BLaER1 treated with 17β-estradiol and CSF1 and Interleukin-3, amounts not matched to agents 10 nM and 100 nM (cell line): Measurements from ENCODE around the gene TGM3.
A peak's percentile ranks its signal among the peaks of the same experiment; 100 is the strongest.

Experiments used
- H3K27ac ChIP-seq, 11 experiments: shearing (Covaris generic); formaldehyde crosslinking; 2 replicates each; pipeline ENCODE4 v1.8.1; 2022
- H3K27me3 ChIP-seq, 11 experiments: shearing (Covaris generic); formaldehyde crosslinking; 2 replicates each; pipeline ENCODE4 v1.8.1; 2022
- H3K36me3 ChIP-seq, 11 experiments: shearing (Covaris generic); formaldehyde crosslinking; 2 replicates each; pipeline ENCODE4 v1.8.1; 2022
- H3K4me1 ChIP-seq, 10 experiments: shearing (Covaris generic); formaldehyde crosslinking; 2 replicates each; pipeline ENCODE4 v1.8.1; 2022
- H3K4me2 ChIP-seq, 11 experiments: shearing (Covaris generic); formaldehyde crosslinking; 2 replicates each; pipeline ENCODE4 v1.8.1; 2022
- H3K4me3 ChIP-seq, 10 experiments: shearing (Covaris generic); formaldehyde crosslinking; 2 replicates each; pipeline ENCODE4 v1.8.1; 2022
- H3K9ac ChIP-seq, 11 experiments: shearing (Covaris generic); formaldehyde crosslinking; 2 replicates each; pipeline ENCODE4 v1.8.1; 2022
- H3K9me3 ChIP-seq, 11 experiments: shearing (Covaris generic); formaldehyde crosslinking; replicated peaks in 1 of 11; 2 replicates each; pipeline ENCODE4 v1.8.1; 2022
- H4K20me1 ChIP-seq, 11 experiments: shearing (Covaris generic); formaldehyde crosslinking; 2 replicates each; pipeline ENCODE4 v1.8.1; 2022
- Cebpa-rat ChIP-seq, 11 experiments: shearing (Covaris generic); IDR thresholded peaks; 2 replicates each; pipeline ENCODE4 v1.8.1; 2022

Gene TGM3

DNA sequence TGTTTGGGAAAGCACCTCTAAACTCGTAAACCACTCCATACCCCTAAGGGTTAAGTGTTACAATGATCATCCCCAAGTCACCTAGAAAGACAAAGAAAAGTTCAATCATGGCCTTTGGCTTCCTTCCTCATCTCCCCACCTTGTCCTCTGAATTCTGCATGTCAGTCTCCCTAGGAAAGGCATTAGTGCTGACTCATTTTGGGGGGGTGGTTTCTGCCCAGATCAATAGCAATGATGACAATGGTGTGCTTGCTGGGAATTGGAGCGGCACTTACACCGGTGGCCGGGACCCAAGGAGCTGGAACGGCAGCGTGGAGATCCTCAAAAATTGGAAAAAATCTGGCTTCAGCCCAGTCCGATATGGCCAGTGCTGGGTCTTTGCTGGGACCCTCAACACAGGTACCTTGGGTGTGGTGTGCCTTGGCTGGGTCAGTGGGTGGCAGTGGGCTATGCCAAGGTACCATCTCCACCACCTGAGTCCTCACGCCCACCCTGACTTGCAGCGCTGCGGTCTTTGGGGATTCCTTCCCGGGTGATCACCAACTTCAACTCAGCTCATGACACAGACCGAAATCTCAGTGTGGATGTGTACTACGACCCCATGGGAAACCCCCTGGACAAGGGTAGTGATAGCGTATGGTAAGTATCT lies 21.2 kb downstream of the TGM3 start:
- Histone ChIP-seq H3K4me3 (no peak overlapping the region), H3K4me2 (peak overlapping the region in 2 of 11 experiments; percentile 37 to 80; a peak in 3 of 22 replicates), H3K4me1 (peaks cover 0 to 83% (median 41%) of the 10 kb centered on the region in 10 experiments; a peak in 15 of 20 replicates), H3K9ac (no peak overlapping the region), H3K27ac (no peak overlapping the region), H4K20me1 (no peaks in the 10 kb centered on the region), H3K27me3 (no peaks in the 10 kb centered on the region), H3K9me3 (peaks cover 0 to 9% (median 6%) of the 10 kb centered on the region in 11 experiments; a peak in 8 of 22 replicates), H3K36me3 (no peaks in the 10 kb centered on the region)
- TF ChIP-seq Cebpa-rat (IDR thresholded peaks at IDR 0.05): no peak

DNA sequence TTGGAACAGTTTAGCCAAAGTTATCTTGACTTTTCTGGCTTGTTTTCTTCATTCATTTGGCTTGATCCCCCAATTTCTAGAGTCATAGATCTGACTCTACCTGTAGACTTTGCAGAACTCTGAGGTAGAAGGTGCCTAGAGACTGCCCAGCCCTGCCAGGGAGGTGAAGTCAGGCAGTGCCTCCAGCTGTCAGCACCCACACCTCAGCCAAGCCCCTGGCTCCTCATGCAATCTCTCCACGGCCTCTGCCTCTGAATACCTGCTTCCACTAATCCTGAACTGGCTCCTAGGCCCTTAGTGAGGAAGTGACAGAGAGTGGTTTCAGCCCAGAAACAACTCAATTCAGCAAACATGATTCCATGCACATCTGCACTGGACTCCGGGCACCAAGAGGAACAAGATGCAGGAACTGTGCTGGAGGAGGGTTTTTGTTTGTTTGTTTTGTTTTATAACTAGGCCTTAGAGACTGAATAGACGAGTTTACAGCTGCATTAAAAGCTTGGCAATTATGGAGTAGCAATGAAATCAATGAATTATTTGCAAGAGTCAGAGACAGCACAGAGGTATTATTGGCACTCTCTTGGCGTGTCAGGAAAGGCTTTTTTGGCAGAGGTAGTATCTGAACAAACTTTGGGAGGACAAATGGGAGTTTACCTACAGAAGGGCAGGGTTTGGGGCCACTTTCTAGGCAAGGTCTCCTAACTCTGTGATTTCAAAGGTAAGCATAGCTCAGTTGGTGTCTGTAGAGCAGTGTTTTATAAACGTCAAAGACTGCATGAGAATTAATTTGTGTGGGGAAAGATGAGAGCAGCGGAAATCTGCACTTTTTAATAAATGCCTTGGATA lies 25.2 kb downstream of the TGM3 start:
- H3K4me2 ChIP-seq: peak overlapping the region in 3 of 11 experiments; percentile 44 to 69 (median 56); a peak in 7 of 22 replicates
- H3K36me3 ChIP-seq: no peaks in the 10 kb centered on the region
- no peak for TF ChIP-seq Cebpa-rat (IDR thresholded peaks at IDR 0.05)
- no peaks in the 10 kb centered on the region for H4K20me1 ChIP-seq
- peak overlapping the region in 3 of 11 experiments; percentile 12 to 46 (median 15); a peak in 3 of 22 replicates for H3K27ac ChIP-seq
- no peak overlapping the region for H3K4me3 ChIP-seq
- H3K9me3 ChIP-seq: peaks cover 0 to 9% (median 6%) of the 10 kb centered on the region in 11 experiments; a peak in 8 of 22 replicates
- H3K9ac ChIP-seq: no peak overlapping the region
- peaks cover 0 to 49% (median 14%) of the 10 kb centered on the region in 10 experiments; a peak in 13 of 20 replicates for H3K4me1 ChIP-seq
- no peaks in the 10 kb centered on the region for H3K27me3 ChIP-seq

DNA sequence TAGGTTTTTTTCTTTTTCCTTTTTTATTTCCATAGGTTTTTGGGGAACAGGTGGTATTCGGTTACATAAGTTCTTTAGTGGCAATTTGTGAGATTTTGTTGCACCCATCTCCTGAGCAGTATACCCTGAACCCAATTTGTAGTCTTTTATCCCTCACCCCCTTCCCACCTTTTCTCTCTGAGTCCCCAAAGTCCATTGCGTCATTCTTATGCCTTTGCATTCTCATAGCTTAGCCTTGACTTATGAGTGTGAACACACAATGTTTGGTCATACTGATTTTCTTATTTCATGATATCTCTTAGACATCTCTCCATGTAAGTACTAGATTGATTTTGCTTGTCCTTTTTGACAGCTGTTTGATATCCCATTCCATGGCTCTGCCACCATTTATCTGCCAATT lies 27.2 kb downstream of the TGM3 start:
- H3K4me3 ChIP-seq: no peak overlapping the region
- no peak overlapping the region for H3K27ac ChIP-seq
- no peaks in the 10 kb centered on the region for H4K20me1 ChIP-seq
- H3K36me3 ChIP-seq: no peaks in the 10 kb centered on the region
- H3K27me3 ChIP-seq: no peaks in the 10 kb centered on the region
- H3K4me1 ChIP-seq: peaks cover 0 to 49% (median 16%) of the 10 kb centered on the region in 10 experiments; a peak in 13 of 20 replicates
- TF ChIP-seq Cebpa-rat (IDR thresholded peaks at IDR 0.05): no peak
- H3K9me3 ChIP-seq: peaks cover 0 to 9% (median 6%) of the 10 kb centered on the region in 11 experiments; a peak in 8 of 22 replicates
- no peak overlapping the region for H3K9ac ChIP-seq
- no peak overlapping the region for H3K4me2 ChIP-seq

DNA sequence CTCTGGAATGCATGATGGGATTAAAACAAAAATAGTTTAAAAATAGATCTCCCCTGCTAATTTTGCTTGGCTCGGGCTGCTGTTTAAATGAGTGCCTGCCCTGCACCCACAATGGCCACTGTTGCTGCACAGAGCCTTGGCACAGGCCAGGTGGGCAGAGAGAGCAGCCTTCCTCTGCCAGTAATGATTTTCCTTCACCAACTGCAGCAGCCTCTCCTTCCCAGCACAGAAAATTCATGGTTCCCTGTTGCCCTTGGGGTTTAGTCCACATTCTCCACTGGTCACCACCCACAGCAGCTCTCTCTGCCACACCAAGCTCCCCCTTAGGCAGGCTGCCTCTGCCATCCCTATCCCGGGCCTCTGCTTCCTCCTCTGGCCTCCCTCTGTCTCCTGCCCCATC lies 30.2 kb downstream of the TGM3 start:
- Histone ChIP-seq H3K27ac (no peak overlapping the region), H3K27me3 (no peaks in the 10 kb centered on the region), H3K4me2 (peak overlapping the region in 4 of 11 experiments; percentile 14 to 59 (median 34); a peak in 5 of 22 replicates), H3K36me3 (no peaks in the 10 kb centered on the region), H3K4me3 (no peak overlapping the region), H3K9ac (no peak overlapping the region; a peak in 1 of 22 replicates), H3K9me3 (no peaks in the 10 kb centered on the region), H4K20me1 (no peaks in the 10 kb centered on the region), H3K4me1 (peaks cover 0 to 26% (median 4%) of the 10 kb centered on the region in 10 experiments; a peak in 8 of 20 replicates)
- TF ChIP-seq Cebpa-rat (IDR thresholded peaks at IDR 0.05): no peak

DNA sequence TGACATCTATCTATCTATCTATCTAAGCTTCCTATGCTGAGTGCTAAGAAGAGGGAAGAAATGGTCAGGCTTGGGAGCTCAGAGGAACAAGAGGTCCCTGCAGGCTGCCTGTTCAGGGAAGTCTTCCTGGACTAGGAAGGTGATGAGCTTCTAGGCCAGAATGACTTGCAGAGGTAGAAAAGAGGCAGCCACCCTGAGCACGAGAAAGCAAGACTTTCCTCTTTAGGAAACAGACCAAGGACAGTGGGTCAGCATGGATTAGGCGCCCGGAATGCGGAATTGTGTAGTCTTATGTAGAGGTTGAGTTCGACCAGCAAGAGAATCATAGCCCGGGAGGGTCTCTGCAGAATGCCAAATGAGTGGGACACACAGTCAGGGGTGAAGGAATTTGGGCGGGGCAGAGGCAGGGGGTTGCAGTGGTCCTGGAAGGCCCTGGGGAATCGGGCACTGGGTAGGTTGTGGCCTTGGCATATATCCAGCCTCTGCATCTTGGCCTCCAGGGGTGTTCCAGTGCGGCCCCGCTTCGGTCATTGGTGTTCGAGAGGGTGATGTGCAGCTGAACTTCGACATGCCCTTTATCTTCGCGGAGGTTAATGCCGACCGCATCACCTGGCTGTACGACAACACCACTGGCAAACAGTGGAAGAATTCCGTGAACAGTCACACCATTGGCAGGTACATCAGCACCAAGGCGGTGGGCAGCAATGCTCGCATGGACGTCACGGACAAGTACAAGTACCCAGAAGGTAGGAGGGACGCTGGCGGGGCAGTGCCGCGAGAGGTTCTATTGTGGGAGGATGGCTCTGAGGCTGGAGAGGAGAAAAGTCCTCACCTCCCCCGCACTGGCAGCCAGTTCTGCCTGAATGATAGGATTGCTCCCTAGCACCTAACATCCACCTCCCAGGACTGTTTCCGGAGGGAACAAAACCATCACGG lies 32.1 kb downstream of the TGM3 start:
- no peak for TF ChIP-seq Cebpa-rat (IDR thresholded peaks at IDR 0.05)
- H4K20me1 ChIP-seq: no peaks in the 10 kb centered on the region
- H3K9me3 ChIP-seq: no peaks in the 10 kb centered on the region
- H3K36me3 ChIP-seq: no peaks in the 10 kb centered on the region
- H3K4me2 ChIP-seq: no peak overlapping the region
- no peak overlapping the region for H3K27ac ChIP-seq
- no peak overlapping the region for H3K4me3 ChIP-seq
- peaks cover 0 to 11% (median 3%) of the 10 kb centered on the region in 10 experiments; a peak in 8 of 20 replicates for H3K4me1 ChIP-seq
- no peak overlapping the region for H3K9ac ChIP-seq
- H3K27me3 ChIP-seq: no peaks in the 10 kb centered on the region

DNA sequence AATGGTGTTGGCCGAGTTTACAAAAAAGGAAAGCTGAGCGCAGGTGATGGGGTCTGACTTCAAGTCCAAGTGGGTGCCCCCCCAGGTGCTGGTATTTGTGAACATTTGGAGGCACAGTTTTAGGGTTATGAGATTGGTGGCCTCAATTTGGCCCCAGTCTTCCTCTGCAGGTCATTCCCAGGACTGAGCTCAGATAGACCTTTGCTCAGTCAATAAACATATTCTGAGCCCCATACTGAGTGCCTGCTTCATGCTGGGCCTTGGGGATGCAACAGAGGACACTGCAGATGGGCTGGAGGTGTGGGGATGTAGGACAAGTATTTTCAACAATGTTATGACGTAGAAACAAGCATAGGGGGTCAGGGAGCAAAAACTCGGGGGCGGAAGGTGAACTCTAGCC lies 33.5 kb downstream of the TGM3 start:
- H3K9me3 ChIP-seq: no peaks in the 10 kb centered on the region
- TF ChIP-seq Cebpa-rat (IDR thresholded peaks at IDR 0.05): no peak
- H3K4me2 ChIP-seq: no peak overlapping the region
- no peak overlapping the region for H3K27ac ChIP-seq
- peaks cover 0 to 11% (median 3%) of the 10 kb centered on the region in 10 experiments; a peak in 8 of 20 replicates for H3K4me1 ChIP-seq
- H4K20me1 ChIP-seq: no peaks in the 10 kb centered on the region
- no peak overlapping the region for H3K9ac ChIP-seq
- no peak overlapping the region for H3K4me3 ChIP-seq
- H3K36me3 ChIP-seq: no peaks in the 10 kb centered on the region
- no peaks in the 10 kb centered on the region for H3K27me3 ChIP-seq

- TF ChIP-seq Cebpa-rat (IDR thresholded peaks at IDR 0.05): no peak
- Histone ChIP-seq H4K20me1 (no peaks in the 10 kb centered on the region), H3K4me3 (no peak overlapping the region), H3K27me3 (no peaks in the 10 kb centered on the region), H3K36me3 (no peaks in the 10 kb centered on the region), H3K27ac (no peak overlapping the region), H3K4me2 (no peak overlapping the region), H3K9ac (no peak overlapping the region), H3K4me1 (peaks cover 0 to 11% (median 3%) of the 10 kb centered on the region in 10 experiments; a peak in 8 of 20 replicates), H3K9me3 (no peaks in the 10 kb centered on the region)
These were observed 34.4 kb downstream of the TGM3 start for GRCh38 chr20:2330090-2330695.

GRCh38 chr20:2331106-2331505 lies 35.3 kb downstream of the TGM3 start:
- Histone ChIP-seq H3K4me1 (peaks cover 0 to 5% (median 2%) of the 10 kb centered on the region in 10 experiments; a peak in 8 of 20 replicates), H3K36me3 (no peaks in the 10 kb centered on the region), H3K9me3 (no peaks in the 10 kb centered on the region), H3K4me2 (no peak overlapping the region), H3K4me3 (no peak overlapping the region), H3K9ac (no peak overlapping the region), H3K27me3 (no peaks in the 10 kb centered on the region), H3K27ac (no peak overlapping the region), H4K20me1 (no peaks in the 10 kb centered on the region)
- no peak for TF ChIP-seq Cebpa-rat (IDR thresholded peaks at IDR 0.05)
